ENCODE measurements around the gene PAM. TPM values are rescaled to one million over a fixed set of nuclear protein-coding genes. Genes with fewer than 3 reads are reported as not detected.

The PAM gene
- total RNA-seq, 1 experiment from 2014 or later, result 131 TPM

- ChIA-PET POLR2A (no interaction called here), CTCF (no interaction called here)
- Histone ChIP-seq H3K9me3 (ENCODE audit: control insufficient read depth, insufficient read depth, low read depth, low read length) (no peaks in the 10 kb centered on the region), H3K4me1 (ENCODE audit: control insufficient read depth, insufficient read depth, low read length) (no peaks in the 10 kb centered on the region), H3K4me3 (ENCODE audit: low read depth in 2 of 2, low read length in 2 of 2) (no peak overlapping the region), H3K27ac (ENCODE audit: low read length) (no peak overlapping the region), H3K36me3 (ENCODE audit: control insufficient read depth, insufficient read depth, low read length) (peaks cover 2% of the 10 kb centered on the region), H3K27me3 (ENCODE audit: control insufficient read depth, insufficient read depth, low read length) (no peaks in the 10 kb centered on the region)
- ATAC-seq (no peak), DNase-seq (ENCODE audit: low read depth, low spot score) (no peak)
- intact Hi-C loops (cut with micrococcal nuclease; ENCODE audit: unreplicated experiment), result no loop called here
- no TSS peak for BruUV-seq (replicated peaks)
- in situ Hi-C loops (cut with HindIII; ENCODE audit: low pct_unique_long_range_greater_than_20kb, low sequenced_read_pairs), result no loop called here
- TF ChIP-seq CTCF (IDR thresholded peaks at IDR 0.05) (no peak), TCF7L2 (IDR thresholded peaks at IDR 0.05; ENCODE audit: low read depth, low read length) (no peak), POLR2AphosphoS5 (IDR thresholded peaks at IDR 0.05; ENCODE audit: low read depth, low read length) (no peak), SIN3A (IDR thresholded peaks at IDR 0.05; ENCODE audit: borderline replicate concordance, insufficient read depth, low read depth, low read length) (no peak), REST (IDR thresholded peaks at IDR 0.05; ENCODE audit: insufficient read depth in 1 of 2, low read depth in 2 of 2, low read length in 1 of 2) (no peak)
Measured at GRCh38 chr5:102946414-102946813, 191.3 kb downstream of the PAM start.

- ChIA-PET POLR2A (no interaction called here), CTCF (no interaction called here)
- DNase-seq (ENCODE audit: low read depth, low spot score) (no peak), ATAC-seq (no peak)
- H3K27ac ChIP-seq (ENCODE audit: low read length), result no peak overlapping the region
- TF ChIP-seq POLR2AphosphoS5 (IDR thresholded peaks at IDR 0.05; ENCODE audit: low read depth, low read length) (no peak), REST (IDR thresholded peaks at IDR 0.05; ENCODE audit: insufficient read depth in 1 of 2, low read depth in 2 of 2, low read length in 1 of 2) (no peak), SIN3A (IDR thresholded peaks at IDR 0.05; ENCODE audit: borderline replicate concordance, insufficient read depth, low read depth, low read length) (no peak), CTCF (IDR thresholded peaks at IDR 0.05) (no peak), TCF7L2 (IDR thresholded peaks at IDR 0.05; ENCODE audit: low read depth, low read length) (no peak)
- no TSS peak for BruUV-seq (replicated peaks)
- H3K9me3 ChIP-seq (ENCODE audit: control insufficient read depth, insufficient read depth, low read depth, low read length), result no peaks in the 10 kb centered on the region
- intact Hi-C loops (cut with micrococcal nuclease; ENCODE audit: unreplicated experiment) (no loop called here), in situ Hi-C loops (cut with HindIII; ENCODE audit: low pct_unique_long_range_greater_than_20kb, low sequenced_read_pairs) (no loop called here)
- H3K27me3 ChIP-seq (ENCODE audit: control insufficient read depth, insufficient read depth, low read length), result no peaks in the 10 kb centered on the region
- peaks cover 4% of the 10 kb centered on the region for H3K36me3 ChIP-seq (ENCODE audit: control insufficient read depth, insufficient read depth, low read length)
- H3K4me1 ChIP-seq (ENCODE audit: control insufficient read depth, insufficient read depth, low read length), result no peaks in the 10 kb centered on the region
- no peak overlapping the region for H3K4me3 ChIP-seq (ENCODE audit: low read depth in 2 of 2, low read length in 2 of 2)
Measured at GRCh38 chr5:102946971-102947370, 191.9 kb downstream of the PAM start.

All from Panc1 (cell line).